Loucy (cell line): ENCODE measurements around the gene ZFHX3.

Experiments used
- H2AFZ ChIP-seq: fragments of 200-600 bp; sonication (generic); 2 replicates; pipeline ENCODE4 v1.6.0; 2016; ENCODE audit warnings: antibody characterized with exemption, mild to moderate bottlenecking, low read length, moderate library complexity
- H3F3A ChIP-seq: fragments of 200-600 bp; 2 replicates; pipeline ENCODE4 v1.6.0; 2016; ENCODE audit warnings: antibody characterized with exemption, low read depth, mild to moderate bottlenecking
- H3K27me3 ChIP-seq: fragments of 200-600 bp; sonication (generic); 2 replicates; pipeline ENCODE4 v1.6.1; 2014; ENCODE audit warnings: low read length, mild to moderate bottlenecking; ENCODE audit not compliant: insufficient read depth, poor library complexity, severe bottlenecking
- H3K36me3 ChIP-seq: fragments of 200-600 bp; sonication (generic); 2 replicates; pipeline ENCODE4 v1.6.1; 2016; ENCODE audit warnings: low read length; ENCODE audit not compliant: insufficient read depth
- H3K4me1 ChIP-seq: fragments of 200-600 bp; sonication (generic); 2 replicates; pipeline ENCODE4 v1.5.1; 2014; ENCODE audit warnings: low read length, mild to moderate bottlenecking; ENCODE audit not compliant: insufficient read depth, poor library complexity, severe bottlenecking
- H3K4me2 ChIP-seq: fragments of 200-600 bp; sonication (generic); 2 replicates; pipeline ENCODE4 v1.6.0; 2014; ENCODE audit warnings: antibody characterized with exemption, low read length, low read depth, mild to moderate bottlenecking; ENCODE audit not compliant: poor library complexity, severe bottlenecking
- H3K4me3 ChIP-seq: fragments of 200-600 bp; sonication (generic); 2 replicates; pipeline ENCODE4 v1.5.1; 2014; ENCODE audit warnings: low read length, mild to moderate bottlenecking, mixed read lengths; ENCODE audit not compliant: poor library complexity, severe bottlenecking
- H3K79me2 ChIP-seq: fragments of 200-600 bp; sonication (generic); 2 replicates; pipeline ENCODE4 v1.6.1; 2014; ENCODE audit warnings: low read length; ENCODE audit not compliant: insufficient read depth
- H3K9ac ChIP-seq: fragments of 200-600 bp; sonication (generic); 2 replicates; pipeline ENCODE4 v1.6.0; 2014; ENCODE audit warnings: mild to moderate bottlenecking, low read depth, low read length, moderate library complexity; ENCODE audit not compliant: poor library complexity, severe bottlenecking
- H3K9me2 ChIP-seq: fragments of 200-600 bp; sonication (generic); replicated peaks from 2 replicates; pipeline ENCODE4 v1.6.1; 2016; ENCODE audit warnings: low read depth, low read length, mixed read lengths
- H3K9me3 ChIP-seq: fragments of 200-600 bp; sonication (generic); 2 replicates; pipeline ENCODE4 v1.6.1; 2014; ENCODE audit warnings: mild to moderate bottlenecking, antibody characterized with exemption, low read length, low read depth; ENCODE audit not compliant: insufficient read depth
- H4K20me1 ChIP-seq: fragments of 200-600 bp; sonication (generic); 2 replicates; pipeline ENCODE4 v1.6.0; 2014; ENCODE audit warnings: antibody characterized with exemption, low read length, mild to moderate bottlenecking; ENCODE audit not compliant: insufficient read depth, poor library complexity, severe bottlenecking
- CTCF ChIP-seq: fragments of 200-600 bp; sonication (generic); conservative IDR thresholded peaks from 2 replicates; pipeline ENCODE4 v1.5.1; 2014; ENCODE audit warnings: mild to moderate bottlenecking, antibody characterized with exemption, low read length
- EZH2phosphoT487 ChIP-seq: fragments of 200-600 bp; IDR thresholded peaks from 2 replicates; pipeline ENCODE4 v1.6.1; 2018; ENCODE audit warnings: antibody characterized with exemption, mild to moderate bottlenecking, moderate library complexity, borderline replicate concordance

ZFHX3 gene

GRCh38 chr16:72910381-72910780, 137.5 kb downstream of the ZFHX3 start:
- Histone ChIP-seq H3K36me3 (no peaks in the 10 kb centered on the region), H4K20me1 (no peaks in the 10 kb centered on the region), H2AFZ (no peak overlapping the region), H3K4me1 (peaks cover 15% of the 10 kb centered on the region), H3K9me2 (no peaks in the 10 kb centered on the region), H3K4me3 (no peak overlapping the region), H3F3A (no peaks in the 10 kb centered on the region), H3K4me2 (no peak overlapping the region), H3K79me2 (no peaks in the 10 kb centered on the region), H3K27me3 (no peaks in the 10 kb centered on the region), H3K9ac (no peak overlapping the region), H3K9me3 (no peaks in the 10 kb centered on the region)
- TF ChIP-seq CTCF (no peak), EZH2phosphoT487 (no peak)

- Histone ChIP-seq H3K4me1 (peaks cover 11% of the 10 kb centered on the region), H3K4me2 (no peak overlapping the region), H3K9me2 (no peaks in the 10 kb centered on the region), H3K27me3 (no peaks in the 10 kb centered on the region), H3K4me3 (no peak overlapping the region), H3K36me3 (no peaks in the 10 kb centered on the region), H4K20me1 (no peaks in the 10 kb centered on the region), H3K9me3 (no peaks in the 10 kb centered on the region), H3K79me2 (no peaks in the 10 kb centered on the region), H2AFZ (no peak overlapping the region), H3K9ac (no peak overlapping the region), H3F3A (no peaks in the 10 kb centered on the region)
- TF ChIP-seq EZH2phosphoT487 (no peak), CTCF (no peak)
These were observed 138.7 kb downstream of the ZFHX3 start for GRCh38 chr16:72909196-72909595.

GRCh38 chr16:72908362-72909167, 139.4 kb downstream of the ZFHX3 start:
- H3K4me2 ChIP-seq, result no peak overlapping the region
- peaks cover 7% of the 10 kb centered on the region for H3K4me1 ChIP-seq
- no peak for TF ChIP-seq CTCF
- no peak for TF ChIP-seq EZH2phosphoT487
- H3K4me3 ChIP-seq, result no peak overlapping the region
- H3K27me3 ChIP-seq, result no peaks in the 10 kb centered on the region
- no peaks in the 10 kb centered on the region for H3K79me2 ChIP-seq
- H3K9me3 ChIP-seq, result no peaks in the 10 kb centered on the region
- H3K9me2 ChIP-seq, result no peaks in the 10 kb centered on the region
- no peaks in the 10 kb centered on the region for H4K20me1 ChIP-seq
- no peaks in the 10 kb centered on the region for H3F3A ChIP-seq
- no peak overlapping the region for H2AFZ ChIP-seq
- no peaks in the 10 kb centered on the region for H3K36me3 ChIP-seq
- no peak overlapping the region for H3K9ac ChIP-seq
